ENCODE results near the gene HOMER2.
"Not testable (repeated sequence)": the region's sequence is repeated elsewhere in the genome, so short reads cannot be mapped to it uniquely, and the experiment has no call there.

The HOMER2 gene

GRCh38 chr15:82898961-82899360 is 53.6 kb downstream of the HOMER2 start:
- no peak for ATAC-seq
- no peak for TF ChIP-seq ZNF565 (CRISPR knock-in tag; conservative IDR thresholded peaks at IDR 0.05; ENCODE audit: low read depth)
- no peak for TF ChIP-seq TCF4 (CRISPR knock-in tag; IDR thresholded peaks at IDR 0.05; ENCODE audit: borderline replicate concordance)
- TF ChIP-seq CSDC2 (CRISPR knock-in tag; IDR thresholded peaks at IDR 0.05) = no peak
- TF ChIP-seq GLIS3 (CRISPR knock-in tag; IDR thresholded peaks at IDR 0.05) = no peak
- no peak for TF ChIP-seq ZFP3 (CRISPR knock-in tag; IDR thresholded peaks at IDR 0.05)
- no peak for TF ChIP-seq ESRRG (CRISPR knock-in tag; IDR thresholded peaks at IDR 0.05)
- no peak for TF ChIP-seq ARNTL (CRISPR knock-in tag; IDR thresholded peaks at IDR 0.05; ENCODE audit: borderline replicate concordance, low read depth)
- TF ChIP-seq SNAI2 (CRISPR knock-in tag; IDR thresholded peaks at IDR 0.05) = no peak
- no peak for TF ChIP-seq TSHZ2 (CRISPR knock-in tag; IDR thresholded peaks at IDR 0.05)
- no peak for TF ChIP-seq CREB5 (CRISPR knock-in tag; IDR thresholded peaks at IDR 0.05; ENCODE audit: low read depth)
- no peak for TF ChIP-seq ZC3H10 (CRISPR knock-in tag; IDR thresholded peaks at IDR 0.05)
- no peak for TF ChIP-seq ZFP30 (CRISPR knock-in tag; IDR thresholded peaks at IDR 0.05)
- no peak for TF ChIP-seq ZNF70 (CRISPR knock-in tag; IDR thresholded peaks at IDR 0.05)
- TF ChIP-seq ZNF8 (CRISPR knock-in tag; IDR thresholded peaks at IDR 0.05) = no peak
- TF ChIP-seq OSR1 (CRISPR knock-in tag; IDR thresholded peaks at IDR 0.05) = no peak
- TF ChIP-seq POU6F1 (CRISPR knock-in tag; IDR thresholded peaks at IDR 0.05; ENCODE audit: borderline replicate concordance, low read depth) = no peak
- no peak for TF ChIP-seq RARB (CRISPR knock-in tag; IDR thresholded peaks at IDR 0.05)
- TF ChIP-seq PATZ1 (CRISPR knock-in tag; IDR thresholded peaks at IDR 0.05; ENCODE audit: borderline replicate concordance) = no peak
- no peak for TF ChIP-seq BACH2 (CRISPR knock-in tag; IDR thresholded peaks at IDR 0.05; ENCODE audit: borderline replicate concordance)

- no peak for ATAC-seq
- TF ChIP-seq RARB (CRISPR knock-in tag; IDR thresholded peaks at IDR 0.05) = no peak
- TF ChIP-seq PPARA (CRISPR knock-in tag; IDR thresholded peaks at IDR 0.05; ENCODE audit: borderline replicate concordance) = no peak
- no peak for TF ChIP-seq ZNF70 (CRISPR knock-in tag; IDR thresholded peaks at IDR 0.05)
Measured at GRCh38 chr15:82895983-82896382, 56.5 kb downstream of the HOMER2 start.

- peak; percentile 54; the same call in 2 of the 3 replicates for ATAC-seq
- TF ChIP-seq TCF4 (CRISPR knock-in tag; IDR thresholded peaks at IDR 0.05; ENCODE audit: borderline replicate concordance) (peak; percentile 82), TSHZ2 (CRISPR knock-in tag; IDR thresholded peaks at IDR 0.05) (0 out of 2 replicates have a peak, but pooled peaks have one; percentile 47), CREB5 (CRISPR knock-in tag; IDR thresholded peaks at IDR 0.05; ENCODE audit: low read depth) (no peak)
Measured at GRCh38 chr15:82894971-82895520, 57.5 kb downstream of the HOMER2 start.

GRCh38 chr15:82893473-82893872 is 59.0 kb downstream of the HOMER2 start:
- not testable (repeated sequence) for ATAC-seq

All from SK-N-SH treated with all-trans-retinoic acid at 6 μM for 48 hours (cell line).